Measurements from ENCODE around the gene IL17REL.
A peak's percentile ranks its signal among the peaks of the same experiment; 100 is the strongest.

IL17REL gene

DNA sequence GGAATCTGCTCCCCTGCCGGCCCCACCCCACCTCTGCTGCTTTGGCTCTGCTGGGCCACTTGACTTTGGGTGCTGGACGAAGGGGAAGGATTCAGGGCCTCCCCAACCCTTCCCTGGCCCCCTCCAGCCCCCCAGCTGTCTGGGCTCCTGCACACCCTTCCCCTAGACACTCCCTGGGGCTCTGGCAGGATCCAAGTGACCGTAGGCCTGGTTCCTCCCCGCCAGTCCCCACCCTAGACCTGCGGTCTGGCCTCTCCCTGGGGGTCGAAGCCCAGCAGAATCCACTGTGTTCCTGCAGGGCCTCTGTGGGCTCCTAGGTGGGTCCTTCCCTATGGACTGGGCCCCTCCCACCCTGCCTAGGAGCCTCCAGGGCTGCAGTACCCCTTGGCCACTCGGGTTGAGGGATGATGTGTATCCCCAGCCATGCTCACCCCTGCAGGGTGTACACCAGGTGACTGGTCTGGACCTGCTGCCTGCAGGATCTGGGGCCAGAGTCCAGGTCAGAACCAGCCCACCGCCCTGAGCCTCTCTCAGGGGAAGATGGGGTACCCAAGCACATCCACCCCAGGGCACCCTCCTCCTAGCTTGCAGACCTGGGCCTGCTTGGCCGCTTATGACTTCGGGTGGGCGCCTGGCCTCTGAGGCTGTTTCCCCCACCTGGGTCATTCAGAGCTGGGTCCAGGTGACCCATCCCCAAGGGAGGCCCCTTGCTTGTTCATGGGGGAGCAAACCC, 46.4 kb downstream of the IL17REL start:
- DNase-seq, result no peak

DNA sequence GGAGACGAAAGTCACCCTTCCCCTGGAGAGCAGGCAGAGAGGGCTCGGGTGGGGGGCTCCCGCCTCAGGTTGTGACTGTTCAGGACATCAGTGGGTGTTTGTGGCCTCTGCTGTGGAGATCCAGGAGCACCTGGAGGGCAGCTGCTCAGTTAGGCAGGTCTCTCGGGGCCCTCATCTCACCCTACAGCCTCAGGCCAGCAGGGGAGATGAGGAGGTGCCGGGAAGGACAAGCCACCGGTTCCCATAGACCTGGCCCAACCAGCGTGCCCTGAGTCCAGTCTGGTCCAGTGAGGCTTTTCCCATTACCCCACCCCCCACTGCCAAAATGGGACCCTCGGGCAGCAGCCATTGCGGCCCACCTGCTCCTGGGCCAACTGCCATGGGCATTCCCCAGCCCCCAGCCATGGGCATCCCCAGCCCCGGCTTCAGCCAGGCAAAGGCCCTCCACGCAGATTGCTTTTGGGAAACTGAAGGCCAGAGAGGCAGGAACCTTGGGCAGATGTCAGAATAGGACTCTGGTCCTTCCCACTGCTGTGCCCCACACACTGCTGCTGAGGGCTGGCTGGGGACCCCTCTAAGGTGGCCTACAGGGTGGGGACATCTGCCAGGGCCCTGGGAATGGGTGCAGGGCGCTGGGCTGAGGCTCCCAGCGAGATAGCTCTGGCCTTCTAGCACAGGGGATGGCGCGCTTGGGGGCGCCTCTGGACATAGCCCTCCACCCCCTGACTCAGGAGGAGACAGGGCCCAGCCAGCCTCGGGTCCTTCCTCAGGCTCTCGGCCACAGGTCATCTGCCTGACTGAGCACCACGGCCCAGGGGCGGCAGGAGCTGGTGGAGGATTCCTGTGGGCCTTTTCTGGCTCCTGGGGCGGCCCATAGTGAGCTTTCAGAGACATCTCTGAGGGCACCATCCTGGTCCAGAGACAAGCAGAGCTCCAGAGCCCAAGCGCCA, 47.2 kb downstream of the IL17REL start:
- no peak for DNase-seq

DNA sequence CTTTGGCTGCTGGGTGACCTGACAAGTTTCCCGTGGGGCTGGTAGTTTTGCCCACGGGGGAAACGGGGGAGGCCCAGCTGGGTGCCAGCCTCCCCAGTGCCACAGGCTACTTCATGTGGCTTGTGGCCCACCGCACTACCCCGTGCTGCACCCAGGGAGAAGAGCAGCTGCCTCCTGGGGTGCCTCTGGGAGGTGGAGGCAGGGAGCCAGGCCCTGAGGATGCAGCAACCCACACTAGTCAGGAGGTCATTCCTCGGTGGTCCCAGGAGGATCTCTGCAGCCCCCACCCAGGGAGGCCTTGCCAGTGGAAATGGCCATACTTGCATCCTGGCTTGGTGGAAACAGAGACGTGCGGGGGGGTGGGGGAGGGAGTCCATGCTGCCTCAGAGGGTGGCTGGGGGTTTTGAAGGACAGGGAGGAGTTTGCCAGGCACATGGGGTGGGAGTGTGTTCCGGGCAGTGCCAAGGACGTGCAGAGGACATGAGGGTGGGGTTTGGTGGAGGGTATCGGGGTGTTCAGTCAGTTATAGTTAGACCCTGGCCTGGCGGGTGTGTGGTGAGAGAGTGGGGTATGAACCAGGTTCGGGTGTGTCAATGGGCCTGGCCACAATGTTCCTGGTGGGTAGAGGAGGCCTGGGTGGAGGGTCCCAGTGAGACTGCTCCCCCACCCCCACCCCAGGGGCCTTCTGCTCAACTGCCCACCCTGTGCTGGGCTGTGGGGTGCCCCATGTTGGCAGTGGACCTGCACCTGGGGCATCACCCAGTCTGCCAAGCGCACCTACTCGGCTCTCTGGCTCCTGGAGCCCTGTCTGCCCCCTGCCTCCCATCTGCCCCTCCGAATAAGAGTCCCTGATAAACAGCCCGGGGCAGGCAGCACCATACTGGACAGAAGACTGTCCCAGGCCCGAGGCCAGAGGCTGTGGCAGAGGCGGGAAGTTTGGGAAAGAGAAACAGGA, 48.2 kb downstream of the IL17REL start:
- DNase-seq, result no peak

DNA sequence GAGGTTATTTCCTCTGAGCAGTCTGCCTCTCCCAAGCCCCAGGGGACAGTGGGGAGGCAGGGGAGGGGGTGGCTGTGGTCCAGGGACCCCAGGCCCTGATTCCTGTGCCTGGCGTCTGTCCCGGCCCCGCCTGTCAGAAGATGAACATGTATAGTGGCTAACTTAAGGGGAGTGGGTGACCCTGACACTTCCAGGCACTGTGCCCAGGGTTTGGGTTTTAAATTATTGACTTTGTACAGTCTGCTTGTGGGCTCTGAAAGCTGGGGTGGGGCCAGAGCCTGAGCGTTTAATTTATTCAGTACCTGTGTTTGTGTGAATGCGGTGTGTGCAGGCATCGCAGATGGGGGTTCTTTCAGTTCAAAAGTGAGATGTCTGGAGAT, 48.9 kb downstream of the IL17REL start:
- DNase-seq, result no peak

DNA sequence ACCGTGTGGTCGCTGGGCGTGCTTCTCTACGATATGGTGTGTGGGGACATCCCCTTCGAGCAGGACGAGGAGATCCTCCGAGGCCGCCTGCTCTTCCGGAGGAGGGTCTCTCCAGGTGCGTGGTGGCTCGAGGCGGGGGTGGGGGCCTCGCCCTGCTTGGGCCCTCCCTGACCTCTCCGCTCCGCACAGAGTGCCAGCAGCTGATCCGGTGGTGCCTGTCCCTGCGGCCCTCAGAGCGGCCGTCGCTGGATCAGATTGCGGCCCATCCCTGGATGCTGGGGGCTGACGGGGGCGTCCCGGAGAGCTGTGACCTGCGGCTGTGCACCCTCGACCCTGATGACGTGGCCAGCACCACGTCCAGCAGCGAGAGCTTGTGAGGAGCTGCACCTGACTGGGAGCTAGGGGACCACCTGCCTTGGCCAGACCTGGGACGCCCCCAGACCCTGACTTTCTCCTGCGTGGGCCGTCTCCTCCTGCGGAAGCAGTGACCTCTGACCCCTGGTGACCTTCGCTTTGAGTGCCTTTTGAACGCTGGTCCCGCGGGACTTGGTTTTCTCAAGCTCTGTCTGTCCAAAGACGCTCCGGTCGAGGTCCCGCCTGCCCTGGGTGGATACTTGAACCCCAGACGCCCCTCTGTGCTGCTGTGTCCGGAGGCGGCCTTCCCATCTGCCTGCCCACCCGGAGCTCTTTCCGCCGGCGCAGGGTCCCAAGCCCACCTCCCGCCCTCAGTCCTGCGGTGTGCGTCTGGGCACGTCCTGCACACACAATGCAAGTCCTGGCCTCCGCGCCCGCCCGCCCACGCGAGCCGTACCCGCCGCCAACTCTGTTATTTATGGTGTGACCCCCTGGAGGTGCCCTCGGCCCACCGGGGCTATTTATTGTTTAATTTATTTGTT, 49.6 kb downstream of the IL17REL start:
- DNase-seq, result no peak

DNA sequence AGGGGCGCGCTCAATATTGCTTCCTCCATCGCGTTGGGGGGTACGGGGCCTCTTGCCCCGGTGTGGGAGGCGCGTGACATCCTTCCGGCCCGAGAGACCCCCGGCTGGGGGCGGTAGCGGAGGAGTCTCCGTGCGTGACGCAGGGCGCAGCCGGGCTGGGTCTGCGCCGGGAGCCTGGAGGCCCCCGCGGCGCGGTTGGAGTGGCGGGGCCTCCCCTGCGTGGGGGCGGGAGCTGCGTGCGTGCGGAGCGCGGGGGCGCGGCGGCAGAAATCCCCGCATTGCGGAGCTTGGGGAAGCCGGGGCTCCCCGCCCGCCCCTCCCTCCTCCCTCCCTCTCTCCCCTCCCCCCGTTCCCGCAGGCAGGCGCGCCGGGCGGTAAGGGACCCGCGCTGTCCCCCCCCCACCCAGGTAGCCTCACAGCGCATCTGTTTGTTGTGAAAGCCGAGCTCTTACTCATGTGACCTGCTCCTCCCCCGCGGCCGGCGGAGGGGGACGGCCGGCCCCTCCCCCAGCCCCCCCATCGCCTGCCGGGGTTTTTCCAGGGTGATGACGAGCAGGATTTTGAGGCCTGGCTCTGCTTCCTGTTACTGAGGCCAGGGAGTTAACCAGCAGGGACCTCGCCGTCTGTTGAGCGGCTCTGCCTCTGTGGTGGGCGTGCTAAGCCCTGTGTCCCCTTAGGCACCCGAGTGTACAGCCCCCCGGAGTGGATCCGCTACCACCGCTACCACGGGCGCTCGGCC, 50.4 kb downstream of the IL17REL start:
- peak; percentile 60 to 82 (median 72) for DNase-seq

DNA sequence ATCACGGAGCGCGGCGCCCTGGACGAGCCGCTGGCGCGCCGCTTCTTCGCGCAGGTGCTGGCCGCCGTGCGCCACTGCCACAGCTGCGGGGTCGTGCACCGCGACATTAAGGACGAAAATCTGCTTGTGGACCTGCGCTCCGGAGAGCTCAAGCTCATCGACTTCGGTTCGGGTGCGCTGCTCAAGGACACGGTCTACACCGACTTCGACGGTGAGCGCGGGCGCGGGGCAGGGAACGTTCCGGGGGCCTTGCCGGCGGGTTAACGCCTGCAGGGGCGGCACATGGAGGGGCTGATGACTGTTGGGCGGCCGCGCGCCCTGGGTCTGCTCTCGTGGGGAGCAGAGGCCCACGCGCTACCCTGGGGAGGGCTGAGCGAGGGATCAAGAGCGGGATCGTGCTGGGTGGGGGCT, 51.0 kb downstream of the IL17REL start:
- no peak for DNase-seq

DNA sequence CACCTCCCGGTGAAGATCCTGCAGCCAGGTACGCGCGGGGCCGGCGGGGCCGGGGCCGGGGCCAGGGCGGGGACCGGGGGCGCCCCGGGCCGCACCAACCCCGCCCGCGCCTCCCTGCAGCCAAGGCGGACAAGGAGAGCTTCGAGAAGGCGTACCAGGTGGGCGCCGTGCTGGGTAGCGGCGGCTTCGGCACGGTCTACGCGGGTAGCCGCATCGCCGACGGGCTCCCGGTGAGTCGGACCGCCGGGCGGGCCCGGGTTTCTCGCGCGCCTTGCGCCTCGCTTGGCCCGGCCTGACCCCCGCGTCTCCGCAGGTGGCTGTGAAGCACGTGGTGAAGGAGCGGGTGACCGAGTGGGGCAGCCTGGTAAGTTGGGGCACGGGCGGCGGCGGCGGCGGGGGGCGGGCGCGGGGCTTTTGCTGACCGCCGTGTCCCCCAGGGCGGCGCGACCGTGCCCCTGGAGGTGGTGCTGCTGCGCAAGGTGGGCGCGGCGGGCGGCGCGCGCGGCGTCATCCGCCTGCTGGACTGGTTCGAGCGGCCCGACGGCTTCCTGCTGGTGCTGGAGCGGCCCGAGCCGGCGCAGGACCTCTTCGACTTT, 51.5 kb downstream of the IL17REL start:
- no peak for DNase-seq

DNA sequence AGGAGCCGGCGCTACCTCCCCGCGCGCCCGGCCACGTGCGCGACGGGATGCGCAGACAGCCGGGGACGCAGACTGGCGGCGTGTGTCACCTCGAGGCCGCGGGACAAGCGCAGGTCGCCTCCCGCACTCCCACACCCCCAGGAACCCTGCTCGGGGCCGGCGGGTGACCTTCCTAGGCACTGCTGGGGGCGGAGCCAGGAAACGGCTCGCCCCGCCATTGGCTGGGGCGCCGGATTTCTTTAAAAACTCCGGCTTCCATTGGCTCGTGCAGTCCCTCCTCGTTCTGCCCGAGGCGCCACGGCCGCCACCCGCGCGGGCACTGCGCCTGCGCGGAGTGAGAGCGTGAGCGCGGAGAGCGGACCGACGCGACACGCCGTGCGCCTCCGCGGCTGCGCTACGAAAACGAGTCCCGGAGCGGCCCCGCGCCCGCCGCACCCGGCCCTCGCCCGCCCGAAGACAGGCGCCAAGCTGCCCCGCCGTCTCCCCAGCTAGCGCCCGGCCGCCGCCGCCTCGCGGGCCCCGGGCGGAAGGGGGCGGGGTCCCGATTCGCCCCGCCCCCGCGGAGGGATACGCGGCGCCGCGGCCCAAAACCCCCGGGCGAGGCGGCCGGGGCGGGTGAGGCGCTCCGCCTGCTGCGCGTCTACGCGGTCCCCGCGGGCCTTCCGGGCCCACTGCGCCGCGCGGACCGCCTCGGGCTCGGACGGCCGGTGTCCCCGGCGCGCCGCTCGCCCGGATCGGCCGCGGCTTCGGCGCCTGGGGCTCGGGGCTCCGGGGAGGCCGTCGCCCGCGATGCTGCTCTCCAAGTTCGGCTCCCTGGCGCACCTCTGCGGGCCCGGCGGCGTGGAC, 52.2 kb downstream of the IL17REL start, which contains the start of gene PIM3:
PIM3 (plus strand) TSS at position 614 of the 846 bp plus-strand sequence; CDS start at position 790, 176 bp downstream.
- peak; percentile 76 to 89 (median 82) for DNase-seq

DNA sequence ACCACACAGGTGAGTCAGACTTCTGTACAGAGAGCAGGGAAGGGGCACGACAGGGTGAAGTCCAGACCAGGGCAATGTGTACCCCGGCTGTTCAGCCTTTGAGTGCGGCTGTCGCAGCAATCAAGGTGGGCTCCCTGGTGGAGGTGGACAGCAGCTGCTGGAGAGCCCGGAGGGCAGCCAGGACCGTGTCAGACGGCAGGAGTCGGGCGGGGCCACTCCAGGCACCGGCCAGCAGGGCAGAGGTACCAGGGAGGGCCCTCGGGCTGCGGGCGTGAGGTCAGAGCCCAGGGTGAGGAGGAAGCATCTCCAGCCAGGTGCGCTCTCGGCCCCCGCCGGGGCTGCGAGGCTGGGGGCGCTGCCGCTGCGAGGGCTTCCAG, 52.8 kb downstream of the IL17REL start:
- no peak for DNase-seq

DNA sequence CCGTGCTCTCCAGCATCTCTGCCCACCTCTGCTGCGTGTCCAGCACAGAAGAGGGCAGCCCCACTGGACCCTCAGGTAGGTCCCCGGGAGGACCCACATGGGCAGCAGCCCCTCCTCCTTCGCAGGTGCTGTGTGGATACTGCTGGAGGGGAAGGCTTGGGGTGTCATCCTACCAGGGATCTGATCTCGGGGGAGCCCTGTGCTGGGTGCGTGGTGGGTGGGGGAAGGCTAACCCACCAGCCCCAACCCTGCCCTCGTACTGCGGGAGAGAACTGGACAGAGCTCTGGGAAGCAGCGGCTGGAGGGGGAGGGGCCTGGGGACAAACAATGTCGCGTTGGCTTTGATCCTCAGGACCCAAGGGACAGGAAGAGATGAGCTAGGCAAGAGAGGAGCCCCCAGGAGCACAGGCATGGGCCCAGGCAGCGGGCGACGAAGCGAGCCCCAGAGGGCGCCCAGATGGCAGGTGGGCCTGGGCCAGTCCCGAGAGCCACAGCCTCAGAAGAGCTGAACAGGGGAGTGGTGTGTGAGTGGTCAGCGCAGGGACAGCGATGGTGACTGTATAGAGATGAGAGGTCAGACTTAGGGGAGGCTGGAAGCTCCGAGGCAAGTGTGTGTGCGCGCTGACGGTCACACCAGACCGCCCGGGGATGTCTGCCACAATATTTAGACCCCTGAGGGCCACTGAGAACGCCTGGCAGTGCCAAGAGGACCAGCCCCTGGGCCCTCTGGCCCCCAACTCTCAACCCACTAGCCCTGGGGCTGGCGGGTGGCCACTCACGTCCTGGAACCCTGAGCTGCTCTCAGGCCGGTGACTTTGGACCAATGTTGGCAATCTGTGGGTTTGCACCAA, 53.4 kb downstream of the IL17REL start:
- no peak for DNase-seq

DNA sequence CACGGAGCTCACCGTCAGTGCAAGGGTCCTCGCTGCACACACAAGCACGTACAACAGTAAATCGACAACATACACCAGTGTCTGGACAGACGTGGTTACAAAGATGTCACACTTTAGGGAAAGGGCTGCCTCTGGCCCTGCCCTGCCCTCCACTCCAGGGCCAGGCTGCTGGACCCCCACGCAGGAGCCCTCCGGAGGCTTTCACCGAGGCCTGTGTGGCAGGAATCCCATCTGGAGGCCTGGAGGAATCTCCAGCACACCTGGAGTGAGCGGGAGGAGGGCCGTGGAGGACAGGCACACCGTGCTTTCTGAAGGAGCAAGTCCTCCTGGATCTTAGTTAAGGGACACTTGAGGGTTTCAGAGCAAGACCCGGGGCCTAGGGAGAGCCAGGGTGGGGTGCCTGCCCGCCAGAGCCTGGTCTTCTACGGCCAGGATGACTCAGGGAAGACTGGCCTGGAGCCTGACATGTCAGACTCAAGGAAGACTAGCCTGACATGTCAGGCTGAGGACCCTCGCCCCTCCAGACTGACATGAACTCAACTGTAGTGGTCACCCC, 54.1 kb downstream of the IL17REL start:
- DNase-seq, result no peak

DNA sequence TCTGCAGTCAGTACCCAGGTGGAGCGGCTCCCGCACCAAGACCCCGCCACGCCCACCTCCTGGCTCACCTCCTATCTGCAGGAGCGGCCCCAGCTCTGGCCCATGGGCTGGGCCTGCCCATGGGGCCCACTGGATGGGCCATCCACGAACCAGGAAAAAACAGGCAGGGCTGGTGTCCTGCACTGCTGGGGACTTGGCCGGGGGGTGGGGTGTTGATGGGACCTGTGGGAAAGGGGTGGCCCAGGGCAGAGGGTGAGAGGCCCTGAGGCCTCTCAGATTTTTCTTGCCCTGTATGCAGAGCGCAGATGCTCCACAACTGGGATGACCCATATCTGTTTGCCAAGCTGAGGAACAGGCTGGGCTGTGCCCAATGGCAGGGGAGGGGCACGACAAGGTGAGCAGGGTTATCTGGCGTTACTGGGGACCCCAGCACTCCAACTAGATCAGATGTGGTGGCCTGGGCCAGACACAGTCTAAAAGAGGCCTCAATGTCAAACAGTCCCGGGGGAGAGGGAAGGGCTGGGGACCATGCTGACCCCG, 54.7 kb downstream of the IL17REL start:
- DNase-seq, result no peak

DNA sequence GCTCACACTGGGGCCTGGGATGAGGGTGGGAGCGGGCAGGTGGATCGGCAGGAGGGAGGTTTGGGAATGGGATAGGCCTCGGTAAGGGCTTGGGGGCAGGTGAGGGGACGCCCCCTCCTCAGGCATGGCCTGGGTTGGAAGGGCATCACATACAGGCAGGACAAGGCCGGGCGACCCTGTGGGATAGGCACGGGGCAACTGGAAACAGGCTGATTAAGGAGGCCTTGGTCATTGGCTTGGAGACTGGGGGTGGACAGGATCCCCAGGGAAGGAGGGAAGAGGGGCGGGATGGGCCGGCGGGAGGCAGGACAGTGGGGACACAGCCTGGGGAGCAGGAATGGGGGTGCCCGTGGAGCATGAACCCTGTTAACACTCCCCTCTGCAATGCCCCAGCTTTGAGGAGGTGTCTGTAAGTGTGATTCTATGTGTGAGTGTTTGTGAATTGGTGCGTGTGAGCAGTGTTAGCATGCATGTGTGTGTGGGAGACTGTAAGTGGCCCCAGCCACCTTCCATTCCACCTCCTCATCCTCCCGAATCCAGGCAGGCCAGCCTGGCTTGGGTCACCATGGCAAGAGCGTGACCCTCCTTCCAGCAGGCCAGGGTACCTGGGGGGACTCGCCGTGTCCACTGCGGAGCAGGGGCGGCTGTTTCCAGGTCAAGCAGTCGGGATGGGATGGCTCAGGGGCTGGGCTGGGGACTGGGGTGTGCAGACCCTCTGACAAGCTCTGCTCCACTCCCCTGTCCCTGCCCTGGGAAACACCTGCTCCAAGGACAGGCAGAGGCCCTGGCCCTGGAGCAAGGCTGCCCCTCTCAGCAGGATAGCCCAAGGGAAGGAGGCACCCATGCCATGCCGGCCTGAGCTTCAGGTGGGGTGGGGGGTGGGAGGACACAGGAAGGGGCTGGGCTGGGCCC, 55.4 kb downstream of the IL17REL start:
- DNase-seq, result no peak

DNA sequence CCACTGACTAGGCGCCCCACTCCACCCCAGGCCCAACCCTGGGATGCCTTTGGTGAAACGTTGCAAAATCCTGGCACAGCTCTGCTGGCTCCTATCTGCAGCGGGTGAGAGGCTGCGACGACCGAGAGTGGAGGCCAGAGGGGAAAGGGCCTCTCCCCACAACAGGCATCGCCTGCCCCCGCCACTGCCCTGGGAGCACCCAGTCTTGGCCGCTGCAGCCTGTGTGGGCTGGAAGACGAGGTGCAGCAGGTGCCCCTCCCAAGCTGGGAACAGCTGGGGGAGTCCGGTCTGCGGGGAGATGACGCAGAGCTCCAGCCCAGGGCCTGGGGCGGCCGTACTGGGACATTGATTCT, 56.2 kb downstream of the IL17REL start:
- DNase-seq, result no peak

DNA sequence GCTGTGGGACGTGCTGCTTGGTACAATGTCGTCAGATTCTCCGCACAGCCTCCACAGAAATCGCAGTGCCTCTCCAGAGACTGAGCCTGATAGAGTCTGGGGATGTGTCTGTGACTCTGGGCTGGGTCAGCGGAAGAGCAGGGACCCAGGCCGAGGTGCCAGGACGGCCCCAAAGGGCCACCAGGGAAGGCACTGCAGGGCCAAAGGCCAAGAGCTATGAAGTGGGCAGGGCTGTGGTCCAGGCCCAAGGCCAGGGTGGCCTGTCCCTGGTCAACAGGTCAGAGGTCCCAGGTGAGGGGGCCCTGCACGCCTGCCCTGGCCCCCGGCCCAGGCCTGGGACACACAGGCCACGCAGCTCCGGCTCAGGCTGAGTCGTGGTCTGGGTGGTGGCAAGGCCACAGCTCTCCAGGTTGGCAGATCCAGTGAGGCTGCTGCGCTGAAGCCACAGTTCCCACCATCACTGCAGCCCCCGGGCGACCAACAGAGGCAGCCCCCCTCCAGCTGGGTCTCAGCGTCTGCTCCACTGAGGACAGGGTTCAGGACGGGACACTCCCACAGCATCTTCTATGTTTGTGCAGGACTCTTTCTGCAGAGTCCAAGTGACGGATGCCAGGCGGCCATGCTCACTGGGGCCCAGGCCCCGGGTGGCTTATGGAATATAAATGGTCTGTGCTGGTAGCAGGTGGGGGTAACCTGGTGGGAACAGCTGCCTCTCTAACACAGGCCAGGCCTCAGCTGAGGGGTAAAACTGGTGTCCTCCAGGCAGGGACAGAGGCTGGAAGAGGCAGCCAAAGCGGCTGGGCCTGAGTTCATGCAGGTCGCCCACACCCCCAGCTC, 56.8 kb downstream of the IL17REL start:
- no peak for DNase-seq

Measured in activated CD4-positive, CD25-positive, alpha-beta regulatory T cell (primary cell).